Stomach (tissue), 4 donors: Measurements from ENCODE around the gene B3GLCT.

ENCODE experiments used
- CTCF ChIP-seq, 7 experiments: fragments of 450-650 bp in 4 of 7; fragments of 200-600 bp in 3 of 7; sonication (generic) in 3 of 7; IDR thresholded peaks; one replicate each; pipeline ENCODE4 v1.5.1; 2016 to 2019; ENCODE audit warnings: antibody characterized with exemption in 7 of 7, control low read depth in 2 of 7, mild to moderate bottlenecking in 1 of 7
- POLR2A ChIP-seq, 4 donors: fragments of 450-650 bp; IDR thresholded peaks; one replicate each; pipeline ENCODE4 v1.6.1; 2016; ENCODE audit warnings: antibody characterized with exemption in 4 of 4, control low read depth in 2 of 4, mild to moderate bottlenecking in 1 of 4, moderate library complexity in 1 of 4
- POLR2AphosphoS5 ChIP-seq, 3 donors: sonication (generic); formaldehyde crosslinking; IDR thresholded peaks; one replicate each; pipeline ENCODE4 v1.6.1; 2016; ENCODE audit warnings: antibody characterized with exemption in 3 of 3

GRCh38 chr13:31214435-31214834, 14.7 kb downstream of the B3GLCT start:
- TF ChIP-seq POLR2A (IDR thresholded peaks at IDR 0.05): no peak
- no peak for TF ChIP-seq CTCF (IDR thresholded peaks at IDR 0.05)
- TF ChIP-seq POLR2AphosphoS5 (IDR thresholded peaks at IDR 0.05): no peak
